HUES64 (cell line): ENCODE data around the gene RHBDL3. TPM values are rescaled to one million over a fixed set of nuclear protein-coding genes. Genes with fewer than 3 reads are reported as not detected.

ENCODE experiments used
- H3K27ac ChIP-seq: 2 replicates; pipeline ENCODE4 v1.7.0; 2013; ENCODE audit warnings: low read depth, low read length, inconsistent platforms
- H3K27me3 ChIP-seq: 2 replicates; pipeline ENCODE4 v1.6.1; 2013; ENCODE audit warnings: mild to moderate bottlenecking, low read length; ENCODE audit not compliant: insufficient read depth
- H3K36me3 ChIP-seq: 2 replicates; pipeline ENCODE4 v1.6.1; 2013; ENCODE audit warnings: mild to moderate bottlenecking, low read length; ENCODE audit not compliant: insufficient read depth
- H3K4me1 ChIP-seq: 2 replicates; pipeline ENCODE4 v1.6.1; 2013; ENCODE audit warnings: mild to moderate bottlenecking, low read length, moderate library complexity; ENCODE audit not compliant: insufficient read depth
- H3K4me3 ChIP-seq: 2 replicates; pipeline ENCODE4 v1.5.1; 2013; ENCODE audit warnings: mild to moderate bottlenecking, low read length, moderate library complexity
- H3K9ac ChIP-seq: 2 replicates; pipeline ENCODE4 v1.6.1; 2013; ENCODE audit warnings: mild to moderate bottlenecking, low read depth, low read length
- H3K9me3 ChIP-seq: 2 replicates; pipeline ENCODE4 v1.6.1; 2013; ENCODE audit warnings: low read depth, low read length; ENCODE audit not compliant: insufficient read depth
- WGBS: fragments of 150-250, 120-280 bp; methylation state at CpG from one replicate; pipeline ENCODE4 v1.1.7; 2013; ENCODE audit warnings: missing lambda C conversion rate; 5-methylcytosine and 5-hydroxymethylcytosine counted together
- polyA plus RNA-seq, 2 experiments: library from polyadenylated mRNA; stranded (reverse); fragments of 50-300 nt; gene quantifications; one replicate each; pipeline ENCODE4 v1.2.3, GENCODE V29; 2013

RHBDL3 gene, protein sequence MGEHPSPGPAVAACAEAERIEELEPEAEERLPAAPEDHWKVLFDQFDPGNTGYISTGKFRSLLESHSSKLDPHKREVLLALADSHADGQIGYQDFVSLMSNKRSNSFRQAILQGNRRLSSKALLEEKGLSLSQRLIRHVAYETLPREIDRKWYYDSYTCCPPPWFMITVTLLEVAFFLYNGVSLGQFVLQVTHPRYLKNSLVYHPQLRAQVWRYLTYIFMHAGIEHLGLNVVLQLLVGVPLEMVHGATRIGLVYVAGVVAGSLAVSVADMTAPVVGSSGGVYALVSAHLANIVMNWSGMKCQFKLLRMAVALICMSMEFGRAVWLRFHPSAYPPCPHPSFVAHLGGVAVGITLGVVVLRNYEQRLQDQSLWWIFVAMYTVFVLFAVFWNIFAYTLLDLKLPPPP
- 5.7 TPM for polyA plus RNA-seq (2013, experiment 1 of 2)
- polyA plus RNA-seq (2013, experiment 2 of 2): 5.7 TPM

DNA sequence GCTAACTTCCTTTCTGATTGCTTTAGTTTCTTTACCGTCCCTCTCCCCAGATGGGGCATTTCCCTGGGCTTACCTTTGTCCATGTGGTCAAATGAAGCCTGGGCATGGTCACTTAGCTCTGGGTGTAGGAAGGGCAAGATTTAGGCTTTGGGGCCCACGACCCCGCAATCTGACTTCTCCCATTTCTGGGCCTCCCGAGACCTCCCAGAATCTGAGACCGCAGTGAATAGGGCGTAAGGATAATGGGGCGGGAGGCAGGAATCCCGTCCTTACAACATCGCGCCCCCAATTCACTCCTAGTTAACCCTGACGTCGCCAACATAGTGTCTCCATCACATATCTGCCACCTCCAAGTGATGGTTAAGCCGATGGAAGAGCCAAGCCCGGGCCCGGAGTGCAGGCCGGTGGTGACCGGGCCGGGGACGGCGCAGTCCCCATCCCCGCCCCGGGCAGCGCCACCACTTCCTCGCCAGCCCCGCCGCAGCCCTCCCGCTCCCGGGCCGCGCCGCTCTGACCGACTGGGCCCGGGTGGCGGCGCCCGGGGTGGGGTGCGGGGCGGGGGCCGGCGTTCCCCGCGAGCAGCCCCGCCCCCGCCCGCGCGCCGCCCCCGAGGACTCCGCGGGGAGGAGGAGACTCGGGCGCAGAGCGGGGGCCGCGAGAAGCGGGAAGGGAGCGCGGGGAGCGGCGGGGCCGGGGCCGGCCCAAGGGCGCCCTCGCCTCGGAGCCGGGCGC is at the start of gene RHBDL3:
RHBDL3 (plus strand) TSS at position 641 of the 732 bp plus-strand sequence. CDS start 358 bp downstream, outside the sequence.
- no peaks in the 10 kb centered on the region for H3K36me3 ChIP-seq
- H3K9me3 ChIP-seq: no peaks in the 10 kb centered on the region
- H3K27me3 ChIP-seq: peaks cover 64% of the 10 kb centered on the region
- peak within 1 kb of the TSS; percentile 70 for H3K4me3 ChIP-seq
- no peak within 1 kb of the TSS; the same call in none of the 2 replicates for H3K9ac ChIP-seq
- under 1% methylated on average over 68 of the region's 68 CpGs for whole genome bisulfite sequencing
- H3K27ac ChIP-seq: no peak within 1 kb of the TSS
- peaks cover 28% of the 10 kb centered on the region for H3K4me1 ChIP-seq

- Histone ChIP-seq H3K36me3 (peaks cover 9% of the 10 kb centered on the region), H3K4me3 (no peak overlapping the region), H3K9ac (no peak overlapping the region), H3K9me3 (no peaks in the 10 kb centered on the region), H3K27ac (no peak overlapping the region), H3K4me1 (peaks cover 10% of the 10 kb centered on the region), H3K27me3 (no peaks in the 10 kb centered on the region)
- WGBS: 72% methylated on average over 3 of the region's 3 CpGs
These were observed 43.0 kb upstream of the RHBDL3 start for GRCh38 chr17:32222621-32223020.

DNA sequence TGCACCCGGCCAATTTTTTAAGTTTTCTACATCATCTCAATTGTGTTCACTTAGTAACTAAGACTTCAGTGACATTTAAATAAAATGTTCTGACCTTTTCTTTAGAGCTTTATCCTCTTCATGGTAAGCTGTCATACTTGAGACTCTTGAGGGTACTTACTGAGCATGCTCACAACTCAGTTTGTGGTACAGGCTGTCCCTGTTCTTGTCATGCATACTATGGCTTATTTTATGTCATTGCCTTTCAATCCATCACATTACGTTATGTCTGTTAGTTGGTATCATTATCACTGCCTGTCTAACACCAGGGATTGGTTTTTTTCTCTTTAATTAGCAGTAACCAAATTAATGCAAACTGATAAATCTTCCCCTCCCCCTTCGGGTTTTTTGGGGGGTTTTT is 41.9 kb upstream of the RHBDL3 start:
- H3K4me1 ChIP-seq: peaks cover 19% of the 10 kb centered on the region
- H3K27ac ChIP-seq: no peak overlapping the region
- H3K27me3 ChIP-seq: no peaks in the 10 kb centered on the region
- H3K36me3 ChIP-seq: peaks cover 9% of the 10 kb centered on the region
- H3K4me3 ChIP-seq: no peak overlapping the region
- no peak overlapping the region for H3K9ac ChIP-seq
- 96% methylated on average over 2 of the region's 3 CpGs for WGBS
- no peaks in the 10 kb centered on the region for H3K9me3 ChIP-seq

GRCh38 chr17:32226886-32227285 is 38.7 kb upstream of the RHBDL3 start:
- Histone ChIP-seq H3K9ac (no peak overlapping the region), H3K4me3 (no peak overlapping the region), H3K9me3 (no peaks in the 10 kb centered on the region), H3K36me3 (peaks cover 9% of the 10 kb centered on the region), H3K4me1 (peaks cover 24% of the 10 kb centered on the region), H3K27ac (no peak overlapping the region), H3K27me3 (no peaks in the 10 kb centered on the region)
- WGBS: 82% methylated on average over 3 of the region's 3 CpGs

DNA sequence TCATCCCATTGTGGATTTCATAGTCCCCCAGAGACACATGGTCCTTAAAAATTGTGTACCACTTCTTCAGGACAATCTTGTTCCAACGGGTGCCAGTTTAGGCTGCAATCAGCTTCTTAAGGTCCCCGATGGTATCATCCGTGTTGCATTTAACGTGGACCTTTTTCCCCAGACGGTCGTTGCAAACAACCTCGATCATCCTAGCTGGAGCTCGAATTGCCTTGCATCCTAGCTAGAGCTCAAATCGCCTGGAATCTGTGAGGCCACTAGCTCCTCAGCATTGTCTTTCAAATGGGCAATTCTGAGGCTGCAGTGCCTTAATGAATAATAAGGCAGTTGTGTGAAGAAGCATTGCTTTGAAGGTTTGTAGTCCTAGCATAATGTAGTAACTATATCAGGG is 37.7 kb upstream of the RHBDL3 start:
- H3K9me3 ChIP-seq: no peaks in the 10 kb centered on the region
- H3K36me3 ChIP-seq: peaks cover 9% of the 10 kb centered on the region
- WGBS: 8% methylated on average over 9 of the region's 9 CpGs
- H3K4me3 ChIP-seq: peak overlapping the region; percentile 32
- H3K27ac ChIP-seq: peak overlapping the region; percentile 80
- no peak overlapping the region for H3K9ac ChIP-seq
- H3K4me1 ChIP-seq: peaks cover 25% of the 10 kb centered on the region
- H3K27me3 ChIP-seq: no peaks in the 10 kb centered on the region

DNA sequence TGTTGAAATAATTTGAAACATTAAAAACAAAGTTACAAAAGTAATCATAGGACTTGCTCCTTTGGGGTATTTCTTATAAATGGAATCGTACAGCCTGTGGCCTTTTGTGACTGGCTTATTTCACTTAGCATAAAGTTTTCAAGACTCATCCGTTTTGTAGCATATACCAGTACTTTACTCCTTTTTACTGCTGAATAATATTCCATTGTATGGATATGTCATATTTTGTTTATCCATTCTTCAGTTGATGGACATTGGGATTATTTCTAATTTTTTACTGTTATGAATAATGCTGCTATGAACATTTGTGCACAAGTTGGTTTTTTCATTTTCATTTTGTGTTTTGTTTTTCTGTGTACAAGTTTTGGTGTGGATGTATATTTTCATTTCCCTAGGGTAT is 30.0 kb upstream of the RHBDL3 start:
- Histone ChIP-seq H3K4me1 (peaks cover 5% of the 10 kb centered on the region), H3K36me3 (no peaks in the 10 kb centered on the region), H3K27ac (no peak overlapping the region), H3K9ac (no peak overlapping the region), H3K4me3 (no peak overlapping the region), H3K27me3 (no peaks in the 10 kb centered on the region), H3K9me3 (no peaks in the 10 kb centered on the region)
- 93% methylated on average over 2 of the region's 2 CpGs for WGBS

- WGBS: 93% methylated on average over 2 of the region's 2 CpGs
- H3K27ac ChIP-seq: no peak overlapping the region
These were observed 26.2 kb upstream of the RHBDL3 start for GRCh38 chr17:32239456-32239855.

GRCh38 chr17:32240750-32241149 is 24.9 kb upstream of the RHBDL3 start:
- Histone ChIP-seq H3K4me1 (peaks cover 13% of the 10 kb centered on the region; the same call in 1 of the 2 replicates), H3K36me3 (no peaks in the 10 kb centered on the region), H3K27me3 (no peaks in the 10 kb centered on the region), H3K9ac (no peak overlapping the region), H3K4me3 (no peak overlapping the region), H3K27ac (no peak overlapping the region), H3K9me3 (no peaks in the 10 kb centered on the region)
- WGBS: 84% methylated on average over 8 of the region's 8 CpGs

More at GRCh38 chr17:32239456-32239855, 26.2 kb upstream of the RHBDL3 start:
- H3K9me3 ChIP-seq: no peaks in the 10 kb centered on the region
- H3K9ac ChIP-seq: no peak overlapping the region
- H3K4me1 ChIP-seq: peaks cover 13% of the 10 kb centered on the region; the same call in 1 of the 2 replicates
- no peaks in the 10 kb centered on the region for H3K27me3 ChIP-seq
- H3K36me3 ChIP-seq: no peaks in the 10 kb centered on the region
- H3K4me3 ChIP-seq: no peak overlapping the region

- Histone ChIP-seq H3K27ac (no peak overlapping the region), H3K4me3 (no peak overlapping the region), H3K9ac (no peak overlapping the region), H3K9me3 (no peaks in the 10 kb centered on the region), H3K4me1 (peaks cover 13% of the 10 kb centered on the region; the same call in 1 of the 2 replicates), H3K36me3 (no peaks in the 10 kb centered on the region), H3K27me3 (no peaks in the 10 kb centered on the region)
- WGBS: 55% methylated on average over 1 of the region's 1 CpG
These were observed 24.0 kb upstream of the RHBDL3 start for GRCh38 chr17:32241640-32242039.

DNA sequence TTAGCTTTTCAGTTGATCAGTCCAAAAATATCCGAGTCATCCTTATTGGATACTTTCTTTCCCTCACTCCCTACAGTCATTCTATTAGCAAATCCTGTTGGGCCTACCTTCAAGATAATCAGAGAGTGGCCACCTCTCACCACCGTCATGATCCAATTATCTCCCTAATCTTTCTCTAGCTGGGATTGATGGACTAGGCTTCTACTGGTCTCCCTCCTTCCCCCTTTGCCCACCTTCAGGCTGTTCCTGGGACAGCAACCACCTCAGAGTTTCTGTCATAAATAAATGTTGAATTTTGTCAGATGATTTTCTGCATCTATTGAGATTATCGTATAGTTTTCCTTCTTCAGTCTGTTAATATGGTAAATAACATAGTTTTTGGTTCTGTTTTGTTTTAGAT is 16.2 kb upstream of the RHBDL3 start:
- Histone ChIP-seq H3K9ac (no peak overlapping the region), H3K27me3 (no peaks in the 10 kb centered on the region), H3K27ac (no peak overlapping the region), H3K4me3 (no peak overlapping the region), H3K4me1 (no peaks in the 10 kb centered on the region), H3K36me3 (no peaks in the 10 kb centered on the region), H3K9me3 (no peaks in the 10 kb centered on the region)
- 94% methylated on average over 3 of the region's 3 CpGs for WGBS

DNA sequence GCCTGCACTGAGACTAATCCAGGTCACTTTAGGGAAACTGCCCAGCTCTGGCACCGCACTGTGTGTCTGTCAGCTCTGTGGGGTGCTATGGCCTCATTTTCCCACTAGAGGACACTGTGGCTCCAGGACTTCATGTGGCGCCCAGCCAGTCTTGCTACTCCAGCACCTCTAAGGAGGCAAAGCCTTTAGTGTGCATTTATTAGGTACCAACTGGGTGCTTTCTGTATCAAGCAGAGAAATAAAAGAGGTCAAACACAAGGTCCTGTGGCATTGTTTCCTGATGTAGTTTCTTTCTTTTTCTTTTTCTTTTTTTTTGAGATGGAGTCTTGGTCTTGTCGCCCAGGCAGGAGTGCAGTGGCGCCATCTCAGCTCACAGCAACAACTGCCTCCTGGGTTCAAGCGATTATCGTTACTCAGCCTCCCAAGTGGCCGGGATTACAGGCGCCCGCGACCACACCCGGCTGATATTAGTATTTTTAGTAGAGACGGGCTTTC is 12.5 kb upstream of the RHBDL3 start:
- no peak overlapping the region for H3K27ac ChIP-seq
- no peak overlapping the region for H3K9ac ChIP-seq
- no peaks in the 10 kb centered on the region for H3K4me1 ChIP-seq
- H3K4me3 ChIP-seq: no peak overlapping the region
- no peaks in the 10 kb centered on the region for H3K9me3 ChIP-seq
- 66% methylated on average over 12 of the region's 12 CpGs for WGBS
- H3K36me3 ChIP-seq: no peaks in the 10 kb centered on the region
- H3K27me3 ChIP-seq: no peaks in the 10 kb centered on the region
